AG09319 (cell line): ENCODE data around the gene MYO1D.

Source experiments
- DNase-seq: peaks from one replicate; pipeline ENCODE4 v3.0.0-alpha.2; 2010; ENCODE audit warnings: low read depth; ENCODE audit errors: extremely low read depth
- CTCF ChIP-seq: IDR thresholded peaks from 2 replicates; pipeline ENCODE4 v1.5.1; 2011; ENCODE audit warnings: low read depth, mild to moderate bottlenecking, inconsistent platforms, low read length, moderate library complexity

The MYO1D gene

DNA sequence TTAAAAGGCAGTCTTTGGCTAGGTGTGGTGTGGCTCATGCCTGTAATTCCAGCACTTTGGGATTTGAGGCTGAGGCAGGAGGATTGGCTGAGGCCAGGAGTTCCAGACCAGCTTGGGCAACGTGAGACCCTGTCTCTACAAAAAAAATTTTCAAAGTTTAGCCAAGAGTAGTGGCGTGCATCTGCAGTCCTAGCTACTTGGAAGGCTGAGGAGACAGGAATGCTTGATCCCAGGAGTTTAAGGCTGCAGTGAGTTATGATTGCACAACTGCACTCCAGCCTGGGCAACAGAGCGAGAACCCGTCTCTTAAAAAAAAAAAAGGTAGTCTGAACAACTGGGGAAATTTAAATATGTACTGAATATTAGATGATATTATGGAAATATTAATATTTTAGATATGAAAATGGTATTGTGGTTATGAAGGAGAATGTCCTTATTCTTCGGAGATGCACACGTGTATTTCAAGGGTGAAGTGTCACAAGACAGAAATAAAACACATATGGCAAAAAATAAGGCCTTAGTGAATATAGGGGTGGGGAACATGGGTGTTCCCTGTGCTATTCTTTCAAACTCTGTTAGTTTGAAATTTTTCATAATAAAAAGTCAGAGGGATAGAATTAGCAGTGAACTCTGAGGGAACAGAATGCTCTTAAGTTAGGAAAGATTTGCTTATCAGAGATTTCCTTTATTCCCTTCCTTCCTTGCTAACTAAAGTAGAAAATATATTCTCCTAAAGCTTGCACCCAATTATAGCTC lies 245.4 kb downstream of the MYO1D start:
- no peak for DNase-seq
- no peak for TF ChIP-seq CTCF

GRCh38 chr17:32629563-32630190 lies 247.2 kb downstream of the MYO1D start:
- no peak for DNase-seq
- TF ChIP-seq CTCF, result no peak

- DNase-seq, result no peak
- no peak for TF ChIP-seq CTCF
Observed at GRCh38 chr17:32628271-32629044, 248.5 kb downstream of the MYO1D start.

DNA sequence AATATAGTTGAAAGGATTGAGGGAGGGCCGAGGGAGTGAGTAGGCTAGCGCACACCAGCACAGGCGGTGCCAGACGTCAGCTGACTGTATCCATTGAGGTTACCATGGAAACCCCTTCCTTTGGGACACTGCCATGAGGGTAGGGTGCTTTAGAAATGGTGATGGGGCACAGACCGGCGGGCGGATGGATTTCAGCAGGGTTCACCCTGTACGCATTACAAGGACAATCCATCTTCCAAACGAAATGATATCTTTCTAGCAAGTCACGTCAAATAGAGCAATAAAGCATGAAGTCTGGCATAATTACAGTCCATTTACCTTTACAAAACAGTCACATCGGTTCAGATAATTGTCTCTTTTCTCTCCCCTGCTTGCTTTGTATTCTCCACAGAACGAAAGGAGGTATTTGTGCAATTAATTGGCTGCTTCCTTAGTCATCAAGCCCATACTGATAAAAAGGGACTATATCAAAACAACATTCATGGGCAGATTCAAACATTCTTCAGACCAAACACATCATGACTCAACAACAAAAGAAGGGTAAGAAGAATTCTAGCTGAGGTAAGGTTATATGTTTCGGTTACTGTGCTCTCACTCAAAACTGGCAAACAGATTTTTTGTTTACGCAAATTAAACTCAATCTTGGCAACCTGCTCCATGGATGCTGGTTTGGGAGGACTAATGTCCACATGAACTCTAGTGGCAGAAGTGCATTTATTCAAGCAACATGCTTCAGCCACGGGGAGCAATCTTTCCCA lies 249.5 kb downstream of the MYO1D start:
- no peak for DNase-seq
- TF ChIP-seq CTCF, result no peak

DNA sequence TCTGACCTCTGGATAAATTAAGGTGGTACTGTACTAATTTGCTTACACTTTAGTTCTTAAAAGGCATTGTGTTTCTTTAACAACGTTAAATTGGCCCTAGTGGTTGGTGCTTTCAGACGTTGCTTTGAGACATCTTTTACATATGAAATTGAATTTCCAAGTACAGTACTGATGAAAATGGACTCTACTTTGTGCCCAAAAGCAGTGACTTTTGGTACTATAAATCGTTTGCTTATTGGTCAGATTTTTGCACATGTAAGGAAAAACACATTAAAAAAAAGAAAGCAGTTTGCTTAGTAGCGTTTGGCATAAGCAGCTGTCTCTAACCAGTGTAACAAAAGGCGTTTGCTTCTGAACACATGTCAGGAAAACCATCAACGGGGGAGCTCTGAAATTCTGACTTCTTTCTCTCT lies 250.5 kb downstream of the MYO1D start:
- no peak for TF ChIP-seq CTCF
- no peak for DNase-seq

- DNase-seq, result no peak
- TF ChIP-seq CTCF, result no peak
Observed at GRCh38 chr17:32625971-32626370, 251.0 kb downstream of the MYO1D start.
